Ovary (tissue), 9 donors: ENCODE data around the gene COL21A1. TPM values are rescaled to one million over a fixed set of nuclear protein-coding genes. Genes with fewer than 3 reads are reported as not detected.

Source experiments
- DNase-seq, 5 donors: peaks; one replicate each; pipeline ENCODE4 v3.0.0-alpha.2; 2019 to 2020
- H3K27ac ChIP-seq, 2 donors: fragments of 200-600 bp; one replicate each; pipeline versions ENCODE4 v1.5.1 to v1.8.0; 2019 to 2022
- H3K27me3 ChIP-seq: fragments of 200-600 bp; one replicate; pipeline ENCODE4 v1.8.0; 2022
- H3K36me3 ChIP-seq: fragments of 200-600 bp; sonication (generic); one replicate; pipeline ENCODE4 v1.5.1; 2019
- H3K4me1 ChIP-seq: one replicate; pipeline ENCODE4 v1.8.1; 2013; ENCODE audit warnings: mild to moderate bottlenecking, moderate library complexity; ENCODE audit not compliant: insufficient read depth
- H3K4me3 ChIP-seq: fragments of 200-600 bp; sonication (generic); one replicate; pipeline ENCODE4 v1.5.1; 2017
- H3K9me3 ChIP-seq, 2 donors: fragments of 200-600 bp in 1 of 2; sonication (generic) in 1 of 2; one replicate each; pipeline versions ENCODE4 v1.5.1 to v1.8.1; 2013 to 2019; ENCODE audit warnings: mild to moderate bottlenecking in 1 of 2, moderate library complexity in 1 of 2
- EP300 ChIP-seq: sonication (generic); formaldehyde crosslinking; IDR thresholded peaks from one replicate; pipeline ENCODE4 v1.6.1; 2017; ENCODE audit warnings: antibody characterized with exemption
- POLR2A ChIP-seq: fragments of 450-650 bp; IDR thresholded peaks from one replicate; pipeline ENCODE4 v1.6.1; 2017; ENCODE audit warnings: antibody characterized with exemption, mild to moderate bottlenecking, moderate library complexity
- WGBS, 3 donors: extraction: QIAGEN DNeasy Blood & Tissue Kit in 1 of 3; methylation state at CpG; one replicate each; pipeline versions ENCODE4 v1.1.5 to v1.1.7; 2013 to 2017; 5-methylcytosine and 5-hydroxymethylcytosine counted together
- intact Hi-C, 4 donors: fragments of 100-400 bp; cut with DNase I; formaldehyde crosslinking; loops; one replicate each; pipeline versions ENCODE4 v1.11.0 to v1.15.1; 2022 to 2023
- polyA plus RNA-seq, 2 donors: library from polyadenylated mRNA; stranded (reverse); fragments of 200-250 nt in 1 of 2; fragments of 350-450 nt in 1 of 2; fragmentation: Illumina TruSeq in 1 of 2; extraction: RNeasy Lipid Tissue Mini Kit (QIAGEN cat#74804) in 1 of 2; gene quantifications; one replicate each; pipeline ENCODE4 v1.2.3, GENCODE V29; 2013 to 2014
- total RNA-seq, 7 donors: library from RNA; depleted of rRNA in 2 of 7; stranded (reverse); fragments of >200 nt in 2 of 7; fragmentation: NEBNext Ultra II Directional in 3 of 7; extraction: Animal tissue kit (Norgen Biotek cat#: 25700) in 3 of 7; gene quantifications; one replicate each; pipeline versions ENCODE4 v1.1.0 to v1.2.4, GENCODE V29; 2016 to 2023
- TF ChIP-seq, protein P1 (sequence below), 3 donors: fragments of 450-650 bp in 2 of 3; fragments of 200-600 bp in 1 of 3; IDR thresholded peaks; one replicate each; pipeline versions ENCODE4 v1.5.1 to v1.8.0; 2016 to 2022; ENCODE audit warnings: antibody characterized with exemption in 3 of 3, mild to moderate bottlenecking in 1 of 3
- donor health status: DM: no; HTN: no; CAD: no; lungs with moderate emphysema.
- donor health status: DM: no; HTN: no; CAD: no.
- donor health status: Bipolar disorder and iron deficiency.
- donor health status: DM: yes; HTN: yes; CAD: no.
- donor health status: DM: no; HTN: no; CAD: no.
- donor health status: DM: yes; HTN: yes; CAD: no.

The COL21A1 gene
- total and polyA plus RNA-seq, 9 donors, result 2.5 to 15.7 (median 4.0) TPM

DNA sequence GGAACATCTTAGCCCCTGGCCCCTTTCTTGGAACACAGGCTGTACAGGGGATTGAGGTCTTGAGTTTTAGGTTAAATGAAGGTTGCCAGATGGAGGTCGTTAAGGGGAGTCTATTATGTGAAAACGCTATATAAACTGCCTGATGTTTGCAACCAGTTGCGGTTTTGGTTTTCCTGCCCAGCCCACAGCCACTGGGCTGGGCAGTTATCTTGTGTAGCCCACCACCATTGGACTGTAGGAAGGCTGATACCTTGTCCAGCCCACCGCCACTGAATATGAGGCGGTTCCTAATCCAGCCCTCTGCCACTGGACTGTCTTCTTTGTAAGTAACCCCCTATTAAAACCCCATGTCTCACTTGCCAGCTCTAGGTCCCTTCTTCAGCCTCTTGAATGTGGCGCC, 42.3 kb upstream of the COL21A1 start:
- Histone ChIP-seq H3K36me3 (no peaks in the 10 kb centered on the region), H3K4me3 (no peak overlapping the region), H3K27me3 (no peaks in the 10 kb centered on the region), H3K9me3 (no peaks in the 10 kb centered on the region), H3K27ac (no peak overlapping the region), H3K4me1 (peaks cover 2% of the 10 kb centered on the region)
- intact Hi-C loops, result loop anchor here (5.0 to 10.0 kb wide), 2 partner anchors 305 to 307 kb away; no protein-coding TSS in a partner anchor
- no peak for DNase-seq
- TF ChIP-seq EP300 (no peak), POLR2A (no peak)
- TF ChIP-seq, protein P1, sequence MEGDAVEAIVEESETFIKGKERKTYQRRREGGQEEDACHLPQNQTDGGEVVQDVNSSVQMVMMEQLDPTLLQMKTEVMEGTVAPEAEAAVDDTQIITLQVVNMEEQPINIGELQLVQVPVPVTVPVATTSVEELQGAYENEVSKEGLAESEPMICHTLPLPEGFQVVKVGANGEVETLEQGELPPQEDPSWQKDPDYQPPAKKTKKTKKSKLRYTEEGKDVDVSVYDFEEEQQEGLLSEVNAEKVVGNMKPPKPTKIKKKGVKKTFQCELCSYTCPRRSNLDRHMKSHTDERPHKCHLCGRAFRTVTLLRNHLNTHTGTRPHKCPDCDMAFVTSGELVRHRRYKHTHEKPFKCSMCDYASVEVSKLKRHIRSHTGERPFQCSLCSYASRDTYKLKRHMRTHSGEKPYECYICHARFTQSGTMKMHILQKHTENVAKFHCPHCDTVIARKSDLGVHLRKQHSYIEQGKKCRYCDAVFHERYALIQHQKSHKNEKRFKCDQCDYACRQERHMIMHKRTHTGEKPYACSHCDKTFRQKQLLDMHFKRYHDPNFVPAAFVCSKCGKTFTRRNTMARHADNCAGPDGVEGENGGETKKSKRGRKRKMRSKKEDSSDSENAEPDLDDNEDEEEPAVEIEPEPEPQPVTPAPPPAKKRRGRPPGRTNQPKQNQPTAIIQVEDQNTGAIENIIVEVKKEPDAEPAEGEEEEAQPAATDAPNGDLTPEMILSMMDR (IDR thresholded peaks at IDR 0.05), result no peak
- WGBS, 3 donors, result 88 to 94% (median 89%) methylated on average over 6 of the region's 6 CpGs

DNA sequence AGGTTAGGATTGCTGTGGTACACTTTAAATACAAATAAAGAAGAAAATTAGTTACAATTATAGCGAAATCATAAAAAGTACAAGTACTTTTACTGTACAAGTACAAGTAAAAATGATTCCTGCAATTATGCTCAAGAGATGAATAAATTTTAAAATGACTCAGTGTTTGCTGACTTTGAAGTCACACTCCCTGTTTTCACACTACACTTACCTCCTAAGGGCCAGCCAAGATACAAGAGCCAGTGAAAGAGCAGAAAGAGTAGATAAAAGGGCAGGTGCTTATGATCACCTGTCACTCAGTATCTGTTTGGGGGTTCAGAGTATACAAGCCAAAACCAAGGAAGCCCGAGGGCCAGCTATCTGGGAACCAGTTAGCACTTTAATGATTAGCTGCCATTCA, 41.0 kb upstream of the COL21A1 start:
- H3K27me3 ChIP-seq, result no peaks in the 10 kb centered on the region
- intact Hi-C loops, result no loop called here
- TF ChIP-seq, protein P1 (IDR thresholded peaks at IDR 0.05), result no peak
- TF ChIP-seq EP300 (no peak), POLR2A (no peak)
- no peak overlapping the region for H3K27ac ChIP-seq
- 69 to 79% (median 74%) methylated on average over 2 of the region's 2 CpGs for WGBS, 3 donors
- H3K4me1 ChIP-seq, result peaks cover 2% of the 10 kb centered on the region
- no peaks in the 10 kb centered on the region for H3K36me3 ChIP-seq
- H3K9me3 ChIP-seq, result no peaks in the 10 kb centered on the region
- H3K4me3 ChIP-seq, result no peak overlapping the region
- DNase-seq, result no peak

DNA sequence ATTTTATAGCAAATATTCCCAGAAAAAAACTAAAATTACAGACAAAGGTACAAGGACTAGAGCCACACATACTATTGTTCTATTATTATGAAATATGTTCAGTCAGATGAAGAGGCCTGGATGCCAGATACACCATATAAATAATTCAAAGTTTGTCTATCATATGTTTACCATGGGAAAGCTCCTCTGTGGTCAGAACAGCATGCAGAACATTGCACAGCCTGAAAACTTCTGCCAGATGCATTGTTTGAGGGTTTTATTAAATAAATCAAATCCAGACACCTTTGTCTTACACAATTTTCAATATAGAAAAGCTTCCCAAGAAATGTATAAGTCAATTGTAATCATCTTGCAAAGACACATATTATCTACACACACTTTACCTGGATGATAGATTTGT, 35.0 kb upstream of the COL21A1 start:
- no peak for TF ChIP-seq POLR2A
- TF ChIP-seq EP300, result no peak
- TF ChIP-seq, protein P1 (IDR thresholded peaks at IDR 0.05), result no peak
- Histone ChIP-seq H3K36me3 (no peaks in the 10 kb centered on the region), H3K9me3 (no peaks in the 10 kb centered on the region), H3K4me3 (no peak overlapping the region), H3K4me1 (no peaks in the 10 kb centered on the region), H3K27me3 (no peaks in the 10 kb centered on the region), H3K27ac (no peak overlapping the region)
- DNase-seq, result no peak
- intact Hi-C loops, result no loop called here

DNA sequence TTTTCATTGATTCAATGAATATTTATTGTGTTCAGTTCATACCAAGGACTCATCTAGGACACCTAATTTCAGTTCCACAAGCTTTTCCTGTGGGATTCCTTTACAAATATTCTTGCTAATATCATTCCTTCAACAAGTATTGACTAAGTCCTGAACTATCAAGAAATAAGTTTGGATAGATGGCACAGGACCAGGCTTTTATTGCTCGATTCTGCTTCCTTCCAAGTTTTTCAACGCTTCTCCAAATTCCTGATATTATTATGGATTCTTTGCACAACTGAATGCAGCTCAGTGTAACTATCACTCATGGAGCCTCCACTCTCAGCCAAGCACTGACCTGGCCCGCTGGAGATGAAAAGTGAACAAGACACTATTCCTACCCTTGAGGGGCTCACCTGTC, 32.7 kb upstream of the COL21A1 start:
- H3K9me3 ChIP-seq, result no peaks in the 10 kb centered on the region
- WGBS, 3 donors, result 83 to 92% (median 84%) methylated on average over 3 of the region's 3 CpGs
- DNase-seq, result no peak
- no peaks in the 10 kb centered on the region for H3K27me3 ChIP-seq
- no peak overlapping the region for H3K4me3 ChIP-seq
- H3K36me3 ChIP-seq, result no peaks in the 10 kb centered on the region
- TF ChIP-seq POLR2A, result no peak
- TF ChIP-seq EP300, result no peak
- TF ChIP-seq, protein P1 (IDR thresholded peaks at IDR 0.05), result no peak
- no peaks in the 10 kb centered on the region for H3K4me1 ChIP-seq
- no peak overlapping the region for H3K27ac ChIP-seq
- intact Hi-C loops, result no loop called here
